Measurements from ENCODE around the gene ABL1.

Gene ABL1

DNA sequence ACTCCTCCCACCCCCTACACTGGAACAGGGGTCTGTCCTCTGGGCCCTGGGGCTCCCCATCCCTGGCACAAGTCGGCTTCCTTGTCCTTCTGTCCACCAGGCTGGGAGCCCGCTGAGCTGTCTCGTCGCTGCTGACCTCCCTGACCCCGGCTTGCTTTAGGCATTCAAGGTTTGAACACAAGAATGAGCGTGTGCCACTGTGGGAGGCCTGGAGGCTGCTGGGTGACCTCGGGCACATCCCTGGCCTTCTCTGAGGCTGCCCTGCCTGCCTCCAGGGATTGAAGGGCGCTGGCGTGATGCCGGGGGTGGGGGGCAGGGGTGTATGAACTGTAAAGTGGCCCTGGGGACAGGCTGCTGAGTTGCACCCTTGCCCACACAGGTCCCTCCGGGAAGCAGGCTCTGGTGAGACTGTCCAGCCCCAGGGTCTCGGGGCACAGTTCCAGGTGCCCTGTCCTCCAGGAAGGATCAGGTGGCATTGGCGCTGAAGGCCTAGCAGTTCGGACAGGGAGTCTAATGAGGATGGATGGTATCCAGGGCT is 85.8 kb downstream of the ABL1 start:
- TF ChIP-seq, protein P1, sequence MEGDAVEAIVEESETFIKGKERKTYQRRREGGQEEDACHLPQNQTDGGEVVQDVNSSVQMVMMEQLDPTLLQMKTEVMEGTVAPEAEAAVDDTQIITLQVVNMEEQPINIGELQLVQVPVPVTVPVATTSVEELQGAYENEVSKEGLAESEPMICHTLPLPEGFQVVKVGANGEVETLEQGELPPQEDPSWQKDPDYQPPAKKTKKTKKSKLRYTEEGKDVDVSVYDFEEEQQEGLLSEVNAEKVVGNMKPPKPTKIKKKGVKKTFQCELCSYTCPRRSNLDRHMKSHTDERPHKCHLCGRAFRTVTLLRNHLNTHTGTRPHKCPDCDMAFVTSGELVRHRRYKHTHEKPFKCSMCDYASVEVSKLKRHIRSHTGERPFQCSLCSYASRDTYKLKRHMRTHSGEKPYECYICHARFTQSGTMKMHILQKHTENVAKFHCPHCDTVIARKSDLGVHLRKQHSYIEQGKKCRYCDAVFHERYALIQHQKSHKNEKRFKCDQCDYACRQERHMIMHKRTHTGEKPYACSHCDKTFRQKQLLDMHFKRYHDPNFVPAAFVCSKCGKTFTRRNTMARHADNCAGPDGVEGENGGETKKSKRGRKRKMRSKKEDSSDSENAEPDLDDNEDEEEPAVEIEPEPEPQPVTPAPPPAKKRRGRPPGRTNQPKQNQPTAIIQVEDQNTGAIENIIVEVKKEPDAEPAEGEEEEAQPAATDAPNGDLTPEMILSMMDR (IDR thresholded peaks at IDR 0.05; ENCODE audit: borderline replicate concordance, insufficient read depth, low read depth, low read length) = no peak
- H3K4me3 ChIP-seq (ENCODE audit: low read depth, low read length) = no peak overlapping the region

DNA sequence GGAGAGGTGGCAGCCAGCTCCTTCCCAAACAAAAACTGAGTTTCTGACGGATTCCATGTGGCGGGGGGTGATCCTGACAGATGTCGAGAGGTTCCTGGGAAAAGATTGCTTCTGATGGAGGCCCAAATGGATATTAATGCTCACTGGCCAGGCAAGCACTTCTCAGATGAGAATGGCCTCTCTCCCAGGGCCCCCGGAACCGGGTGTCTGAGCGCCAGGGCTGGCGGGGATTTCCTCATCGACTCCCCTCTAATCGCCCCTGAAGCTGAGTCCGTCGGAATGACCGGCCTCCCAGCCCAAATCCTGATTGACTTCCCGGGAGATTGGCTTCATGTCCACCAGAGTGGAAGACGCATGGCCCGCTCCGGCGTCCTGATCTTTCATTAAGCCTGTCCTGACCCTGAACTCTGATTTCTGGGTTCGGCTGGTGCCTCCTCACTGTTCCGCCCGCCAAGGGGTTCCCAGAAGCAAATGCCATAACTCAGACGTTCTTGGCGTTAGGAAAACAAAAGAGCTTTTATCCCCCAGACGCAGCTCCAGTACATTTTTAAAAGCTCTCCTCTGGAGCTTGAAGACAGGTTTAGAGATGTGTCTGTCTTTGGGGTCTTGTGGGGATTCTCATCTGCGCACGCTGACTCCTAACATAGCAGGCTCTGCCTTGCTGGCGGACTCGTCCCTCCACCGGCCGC is 86.4 kb downstream of the ABL1 start:
- no peak overlapping the region for H3K4me3 ChIP-seq (ENCODE audit: low read depth, low read length)
- TF ChIP-seq, protein P1 (IDR thresholded peaks at IDR 0.05; ENCODE audit: borderline replicate concordance, insufficient read depth, low read depth, low read length) = no peak

DNA sequence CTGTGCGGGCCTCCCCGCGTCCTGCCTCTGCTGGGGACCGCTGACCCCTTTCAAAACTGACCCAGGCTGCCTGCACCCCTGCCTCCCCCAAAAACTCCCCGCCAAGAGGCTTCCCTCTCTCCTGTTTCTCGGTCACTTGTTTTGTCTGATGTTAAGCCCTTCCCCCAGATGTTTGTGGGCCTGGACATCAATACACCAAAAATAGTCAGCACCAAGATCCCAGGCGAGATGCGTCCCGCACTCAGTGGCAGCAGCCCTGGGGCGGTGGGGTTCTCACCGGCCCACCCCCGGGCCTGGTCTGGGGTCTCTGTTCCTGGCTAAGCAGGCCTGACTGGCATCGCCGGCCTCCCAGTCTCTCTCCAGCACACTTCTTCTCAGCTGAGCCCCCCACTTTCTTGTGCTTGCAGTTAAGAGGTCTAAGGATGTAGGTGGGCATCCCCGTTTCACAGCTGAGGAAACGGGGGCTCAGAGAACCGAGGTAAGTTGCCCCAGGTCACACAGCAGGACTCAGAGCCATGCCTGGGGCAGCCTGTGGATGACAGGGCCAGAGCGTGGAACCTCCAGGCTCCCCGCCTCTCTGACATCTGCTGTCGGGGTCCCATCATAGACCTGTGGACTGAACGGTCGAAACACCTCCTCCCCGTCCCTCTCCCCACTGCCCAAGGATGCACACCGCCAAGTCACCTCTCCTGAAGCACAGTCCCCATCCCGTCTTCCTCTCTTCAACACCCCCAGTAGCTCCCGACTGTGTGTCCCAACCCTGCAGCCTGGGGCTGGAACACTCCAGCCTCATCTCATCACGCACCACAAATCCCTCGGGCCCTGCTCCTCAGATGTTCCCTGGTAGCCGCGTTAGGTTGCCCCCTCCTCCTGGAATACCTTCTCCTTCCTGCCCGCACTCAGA is 87.2 kb downstream of the ABL1 start:
- TF ChIP-seq, protein P1 (IDR thresholded peaks at IDR 0.05; ENCODE audit: borderline replicate concordance, insufficient read depth, low read depth, low read length) = no peak
- no peak overlapping the region for H3K4me3 ChIP-seq (ENCODE audit: low read depth, low read length)

DNA sequence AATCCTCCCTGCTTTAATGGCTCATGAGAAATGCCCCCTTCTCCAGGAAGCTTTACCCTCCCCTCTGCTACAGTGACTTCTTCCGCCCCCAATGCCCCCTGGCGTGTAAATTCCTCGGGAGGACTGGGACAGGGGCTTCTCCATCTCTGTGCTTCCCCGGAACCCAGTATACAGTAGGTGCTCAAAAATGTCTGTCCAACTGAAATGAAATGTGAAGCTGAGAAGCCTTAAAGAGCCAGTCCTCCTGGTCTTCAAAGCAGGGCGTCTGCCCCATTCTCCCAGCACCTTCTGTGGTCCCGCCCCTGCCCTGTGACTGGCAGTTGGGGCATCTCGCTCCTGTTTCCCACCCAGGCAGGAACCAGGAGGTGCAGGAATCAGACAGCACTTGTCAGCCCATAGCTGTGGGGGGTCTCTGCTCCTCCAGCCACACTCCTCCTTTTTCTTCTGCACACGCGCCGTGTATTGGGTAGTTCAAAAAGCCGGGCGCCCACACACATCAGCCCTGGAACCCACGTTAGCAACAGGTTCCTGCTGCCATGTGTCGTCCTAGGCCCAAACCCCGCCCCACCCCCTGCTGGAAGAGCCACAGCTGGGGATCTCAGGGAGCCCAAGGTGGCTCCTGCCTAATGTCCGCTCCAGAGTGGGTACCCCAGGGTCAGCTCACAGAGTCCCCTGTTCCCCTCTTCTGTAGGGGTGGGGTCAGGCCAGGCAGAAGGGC is 88.0 kb downstream of the ABL1 start:
- TF ChIP-seq, protein P1 (IDR thresholded peaks at IDR 0.05; ENCODE audit: borderline replicate concordance, insufficient read depth, low read depth, low read length) = no peak

DNA sequence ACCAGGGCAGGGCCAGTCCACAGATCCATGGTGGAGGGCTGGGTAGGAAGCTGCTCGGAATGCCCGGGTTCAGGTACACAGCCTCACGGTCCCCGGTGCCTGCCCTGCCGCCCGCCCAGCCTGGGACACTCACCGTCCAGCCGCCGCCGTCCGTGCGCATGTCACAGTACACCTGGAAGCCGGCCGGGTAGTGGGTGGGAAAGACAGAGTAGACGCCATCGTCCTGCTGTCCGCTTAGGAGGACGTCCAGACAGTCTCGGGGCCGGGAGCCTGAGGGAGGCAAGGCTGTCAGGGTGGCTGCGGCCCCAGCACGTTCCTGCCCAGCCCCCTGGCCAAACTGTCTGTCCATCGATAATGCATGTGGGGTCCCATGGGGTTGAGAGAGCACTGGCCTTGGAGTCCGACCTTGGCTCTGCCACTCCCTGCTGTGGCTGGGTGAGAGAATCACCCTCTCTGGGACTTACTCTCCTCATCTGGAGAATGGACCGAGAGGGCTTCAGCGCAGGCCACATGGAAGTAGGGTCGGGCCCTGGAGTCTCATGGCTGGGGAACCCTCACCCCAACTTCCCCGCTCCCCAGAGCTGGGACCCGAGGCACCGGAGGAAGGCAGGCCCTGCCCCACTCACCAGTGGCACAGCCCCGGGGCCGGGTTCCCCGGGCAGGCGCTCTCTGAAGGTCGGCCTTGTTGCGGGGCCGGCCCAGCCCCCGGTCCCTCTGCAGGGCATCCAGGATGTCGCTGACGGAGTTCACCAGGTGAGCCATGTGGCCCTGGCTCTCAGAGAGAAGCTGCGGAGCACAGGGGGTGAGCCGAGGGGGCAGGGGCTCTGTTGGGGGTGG is 88.8 kb downstream of the ABL1 start:
- TF ChIP-seq, protein P1 (IDR thresholded peaks at IDR 0.05; ENCODE audit: borderline replicate concordance, insufficient read depth, low read depth, low read length) = no peak
- no peak overlapping the region for H3K4me3 ChIP-seq (ENCODE audit: low read depth, low read length)

More for the DNA sequence above, 88.0 kb downstream of the ABL1 start:
- no peak overlapping the region for H3K4me3 ChIP-seq (ENCODE audit: low read depth, low read length)

DNA sequence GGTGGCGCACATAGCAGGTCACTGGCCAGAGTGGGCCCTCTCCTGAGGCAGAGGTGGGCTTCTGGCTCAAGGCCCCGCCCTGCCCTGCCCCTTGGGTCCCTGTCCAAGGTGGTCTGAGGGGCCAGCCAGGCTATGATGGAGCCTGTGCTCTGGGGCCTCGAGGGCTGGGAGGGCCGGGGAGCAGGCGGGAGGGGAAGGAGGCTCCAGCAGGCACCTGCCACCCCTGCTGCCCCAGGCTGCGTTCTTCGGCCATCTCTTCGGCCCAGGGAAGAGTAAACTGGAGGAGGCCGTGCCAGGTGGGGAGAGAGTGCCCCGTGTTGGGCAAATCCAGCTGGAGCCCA is 89.4 kb downstream of the ABL1 start:
- H3K4me3 ChIP-seq (ENCODE audit: low read depth, low read length) = no peak overlapping the region
- TF ChIP-seq, protein P1 (IDR thresholded peaks at IDR 0.05; ENCODE audit: borderline replicate concordance, insufficient read depth, low read depth, low read length) = no peak
